GM13977 (cell line): ENCODE data around the gene AQP6.

Source experiments
- DNase-seq: peaks from one replicate; pipeline ENCODE4 v3.0.0; 2012; ENCODE audit warnings: low spot score
- CTCF ChIP-seq: IDR thresholded peaks from 2 replicates; pipeline ENCODE4 v1.5.1; 2012; ENCODE audit warnings: mild to moderate bottlenecking, control low read depth; ENCODE audit not compliant: insufficient read depth; ENCODE audit errors: extremely low read depth, missing control alignments
- in situ Hi-C: fragments of 300-500 bp; cut with MboI; formaldehyde crosslinking; loops from one replicate; pipeline ENCODE4 v1.12.0; 2022; ENCODE audit warnings: low sequenced_read_pairs, low pct_unique_long_range_greater_than_20kb, mixed read lengths, inconsistent platforms; ENCODE audit not compliant: unreplicated experiment

The AQP6 gene

DNA sequence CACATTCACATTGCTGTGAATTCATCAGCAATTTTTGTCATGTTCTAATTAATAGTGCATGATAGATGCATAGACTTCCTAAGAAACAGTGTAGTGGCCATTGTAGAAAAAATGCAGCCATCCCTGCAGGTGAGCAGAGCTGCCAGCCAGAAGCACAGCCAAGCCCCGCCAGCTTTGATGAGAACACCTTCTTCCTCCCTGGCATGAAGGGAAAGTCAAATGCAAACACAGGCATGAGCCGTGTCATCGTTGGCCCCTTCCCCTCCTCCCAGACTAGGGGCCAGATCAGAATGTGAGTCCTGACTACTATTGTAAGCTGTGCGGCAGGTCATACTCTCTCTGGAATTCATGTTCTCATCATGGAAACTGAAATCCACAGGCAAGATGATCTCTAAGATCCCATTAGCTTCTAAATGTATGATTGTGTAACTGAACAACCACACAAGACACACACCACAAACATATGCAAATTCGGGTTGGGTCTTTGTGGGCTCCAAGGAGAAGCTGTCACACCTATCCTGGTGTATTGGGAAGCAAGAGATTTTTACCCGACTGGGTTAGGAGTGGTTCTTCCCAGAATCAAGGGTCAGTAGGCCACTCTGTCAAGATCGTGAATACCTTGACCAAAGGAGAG, 25.0 kb upstream of the AQP6 start:
- DNase-seq: no peak
- no peak for TF ChIP-seq CTCF
- in situ Hi-C loops: no loop called here

DNA sequence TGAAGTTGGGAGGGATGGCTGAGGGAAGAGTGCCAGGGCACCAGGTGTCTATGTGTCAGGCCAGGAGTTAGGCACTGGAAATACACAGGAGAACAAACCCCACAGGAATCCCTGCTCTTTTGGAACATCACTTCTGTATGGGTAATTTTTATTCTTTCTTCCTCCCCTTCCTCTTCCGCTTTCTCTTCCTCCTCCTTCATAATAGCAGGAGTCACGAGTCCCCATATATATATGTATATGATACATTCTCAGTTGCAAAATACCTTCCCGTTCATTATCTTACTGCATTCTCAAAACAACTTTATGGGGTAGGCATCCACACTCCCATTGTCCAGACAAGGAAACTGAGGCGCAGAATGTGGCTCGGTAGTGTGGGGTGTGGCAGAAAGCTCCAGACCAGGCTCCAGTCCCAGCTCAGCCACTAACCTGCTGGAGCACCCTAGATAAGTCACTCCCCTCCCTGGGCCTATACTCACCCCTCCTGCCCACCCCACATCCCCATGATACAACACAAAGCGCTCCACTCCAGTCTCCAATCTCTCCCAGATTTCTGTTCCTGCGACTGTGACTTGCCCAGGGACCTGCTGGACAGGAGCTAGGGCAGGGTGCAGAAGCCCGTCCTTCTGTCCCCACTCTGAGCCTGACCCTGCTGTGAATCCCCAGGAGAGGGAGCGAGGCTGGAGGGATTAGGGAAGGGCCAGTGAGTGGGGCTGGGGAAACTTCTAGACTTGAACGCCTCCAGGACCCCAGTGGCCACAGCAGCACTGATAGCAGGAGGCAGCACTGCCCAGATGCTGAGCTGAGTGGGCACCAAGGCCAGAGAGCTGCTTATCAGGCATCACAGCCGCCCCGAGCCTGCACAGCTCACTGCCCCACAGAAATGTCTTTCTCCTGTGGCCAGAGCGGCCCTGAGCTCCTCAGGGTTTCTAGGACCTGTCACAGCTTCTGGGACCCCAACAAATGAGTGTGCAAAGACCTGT, 23.6 kb upstream of the AQP6 start:
- in situ Hi-C loops: no loop called here
- no peak for TF ChIP-seq CTCF
- DNase-seq: no peak

GRCh38 chr12:49949866-49950265, 22.9 kb upstream of the AQP6 start:
- DNase-seq: no peak
- TF ChIP-seq CTCF: no peak
- in situ Hi-C loops: no loop called here

DNA sequence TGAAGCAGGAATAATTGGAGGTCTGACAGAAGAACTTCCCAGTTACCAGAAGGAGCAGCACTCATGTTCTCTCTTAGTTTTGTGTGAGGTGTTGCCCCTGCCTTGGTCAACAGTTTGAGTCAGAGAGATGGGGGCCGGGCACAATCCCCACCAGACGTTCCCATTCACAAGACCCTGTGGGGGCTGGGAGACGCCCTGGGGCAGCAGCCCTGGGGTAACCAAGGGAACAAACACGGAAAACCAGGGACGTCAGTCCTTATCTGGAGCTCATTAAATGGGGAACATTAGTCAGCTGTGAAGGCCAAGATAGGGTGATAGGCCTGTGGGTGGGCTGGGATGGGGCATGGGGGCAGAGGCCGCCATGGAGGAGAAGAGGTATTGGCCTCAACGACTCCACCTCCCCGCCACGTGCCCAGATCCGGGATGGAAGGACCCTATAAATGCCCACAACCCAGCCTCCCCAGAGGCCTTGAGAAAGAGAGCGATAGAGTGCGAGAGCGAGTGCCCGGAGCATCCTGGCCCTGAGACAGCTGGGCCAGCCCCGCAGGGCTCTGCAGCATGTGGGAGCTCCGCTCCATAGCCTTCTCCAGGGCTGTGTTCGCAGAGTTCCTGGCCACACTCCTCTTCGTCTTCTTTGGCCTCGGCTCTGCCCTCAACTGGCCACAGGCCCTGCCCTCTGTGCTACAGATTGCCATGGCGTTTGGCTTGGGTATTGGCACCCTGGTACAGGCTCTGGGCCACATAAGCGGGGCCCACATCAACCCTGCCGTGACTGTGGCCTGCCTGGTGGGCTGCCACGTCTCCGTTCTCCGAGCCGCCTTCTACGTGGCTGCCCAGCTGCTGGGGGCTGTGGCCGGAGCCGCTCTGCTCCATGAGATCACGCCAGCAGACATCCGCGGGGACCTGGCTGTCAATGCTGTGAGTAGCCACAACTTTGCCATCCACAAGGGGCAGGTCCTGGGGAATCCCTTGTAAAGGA, 22.2 kb upstream of the AQP6 start, which contains the start of gene AQP2:
TSS of gene AQP2 (plus strand) at position 465 of the 979 bp plus-strand sequence. CDS start at position 559, 94 bp downstream.
- no peak for DNase-seq
- no peak for TF ChIP-seq CTCF
- in situ Hi-C loops: no loop called here

- no peak for TF ChIP-seq CTCF
- no peak for DNase-seq
- in situ Hi-C loops: no loop called here
Observed at GRCh38 chr12:49951411-49952240, 21.1 kb upstream of the AQP6 start.
